ENCODE results near the gene DLD.
"Not testable (repeated sequence)": the region's sequence is repeated elsewhere in the genome, so short reads cannot be mapped to it uniquely, and the experiment has no call there.

The DLD gene

GRCh38 chr7:107914831-107915230 is 23.8 kb downstream of the DLD start:
- DNase-seq (ENCODE audit: low read depth in 2 of 2, low spot score in 1 of 2) = no peak

- DNase-seq (ENCODE audit: low read depth in 2 of 2, low spot score in 1 of 2) = no peak
Measured at GRCh38 chr7:107915541-107915940, 24.6 kb downstream of the DLD start.

- DNase-seq (ENCODE audit: low read depth in 2 of 2, low spot score in 1 of 2) = no peak
Measured at GRCh38 chr7:107917763-107918651, 27.0 kb downstream of the DLD start.

- no peak for DNase-seq (ENCODE audit: low read depth in 2 of 2, low spot score in 1 of 2)
Measured at GRCh38 chr7:107918948-107919347, 28.0 kb downstream of the DLD start.

- no peak for DNase-seq (ENCODE audit: low read depth in 2 of 2, low spot score in 1 of 2)
Measured at GRCh38 chr7:107920048-107920772, 29.2 kb downstream of the DLD start.

- not testable (repeated sequence) for DNase-seq (ENCODE audit: low read depth in 2 of 2, low spot score in 1 of 2)
Measured at GRCh38 chr7:107921826-107922225, 30.8 kb downstream of the DLD start.

- DNase-seq (ENCODE audit: low read depth in 2 of 2, low spot score in 1 of 2) = no peak
Measured at GRCh38 chr7:107922886-107923285, 31.9 kb downstream of the DLD start.

- no peak for DNase-seq (ENCODE audit: low read depth in 2 of 2, low spot score in 1 of 2)
Measured at GRCh38 chr7:107924841-107925504, 34.0 kb downstream of the DLD start.

- no peak for DNase-seq (ENCODE audit: low read depth in 2 of 2, low spot score in 1 of 2)
Measured at GRCh38 chr7:107926481-107926880, 35.5 kb downstream of the DLD start.

GRCh38 chr7:107931740-107932515 is 40.9 kb downstream of the DLD start:
- DNase-seq (ENCODE audit: low read depth in 2 of 2, low spot score in 1 of 2) = no peak

- no peak for DNase-seq (ENCODE audit: low read depth in 2 of 2, low spot score in 1 of 2)
Measured at GRCh38 chr7:107932805-107933204, 41.8 kb downstream of the DLD start.

GRCh38 chr7:107933386-107934013 is 42.5 kb downstream of the DLD start:
- DNase-seq (ENCODE audit: low read depth in 2 of 2, low spot score in 1 of 2) = no peak

GRCh38 chr7:107934991-107935770 is 44.2 kb downstream of the DLD start:
- no peak for DNase-seq (ENCODE audit: low read depth in 2 of 2, low spot score in 1 of 2)

- no peak for DNase-seq (ENCODE audit: low read depth in 2 of 2, low spot score in 1 of 2)
Measured at GRCh38 chr7:107936312-107936711, 45.3 kb downstream of the DLD start.

GRCh38 chr7:107937531-107937930 is 46.5 kb downstream of the DLD start:
- DNase-seq (ENCODE audit: low read depth in 2 of 2, low spot score in 1 of 2) = no peak

- DNase-seq (ENCODE audit: low read depth in 2 of 2, low spot score in 1 of 2) = no peak
Measured at GRCh38 chr7:107938456-107939250, 47.7 kb downstream of the DLD start.

GRCh38 chr7:107939573-107940489 is 48.8 kb downstream of the DLD start:
- DNase-seq (ENCODE audit: low read depth in 2 of 2, low spot score in 1 of 2) = no peak

- no peak for DNase-seq (ENCODE audit: low read depth in 2 of 2, low spot score in 1 of 2)
Measured at GRCh38 chr7:107940951-107941350, 50.0 kb downstream of the DLD start.
